Stimulated activated naive CD8-positive, alpha-beta T cell treated with anti-CD3 and anti-CD28 coated beads, Interleukin-15, amount 100 ng/mL, for 72 hours (primary cell): ENCODE results near the gene NFE2L3.
"Not testable (repeated sequence)": the region's sequence is repeated elsewhere in the genome, so short reads cannot be mapped to it uniquely, and the experiment has no call there.

Experiments
- ATAC-seq: fragments of 150-1000 bp; cut with Tn5 transposase; 2 replicates; pipeline ENCODE4 v1.10.0; 2021; ENCODE audit warnings: mild to moderate bottlenecking, moderate library complexity
- DNase-seq, 2 donors: peaks; one replicate each; pipeline ENCODE4 v3.0.0; 2021 to 2022
- H3K27ac Mint-ChIP-seq, 2 donors: one replicate each; pipeline ENCODE4 v1.8.0; 2022; ENCODE audit warnings: mild to moderate bottlenecking in 2 of 2, mixed read lengths in 2 of 2, moderate library complexity in 2 of 2
- H3K27me3 Mint-ChIP-seq: one replicate; pipeline ENCODE4 v1.8.0; 2022; ENCODE audit warnings: mixed read lengths
- H3K4me1 Mint-ChIP-seq: one replicate; pipeline ENCODE4 v1.8.0; 2022; ENCODE audit warnings: mild to moderate bottlenecking, mixed read lengths
- H3K4me3 Mint-ChIP-seq, 2 donors: one replicate each; pipeline ENCODE4 v1.8.0; 2022; ENCODE audit warnings: mild to moderate bottlenecking in 2 of 2, mixed read lengths in 2 of 2, moderate library complexity in 1 of 2
- H3K9me3 Mint-ChIP-seq, 2 donors: one replicate each; pipeline ENCODE4 v1.8.0; 2022; ENCODE audit warnings: mixed read lengths in 2 of 2

NFE2L3 gene

GRCh38 chr7:26155531-26156375 lies 3.8 kb downstream of the NFE2L3 start:
- Mint-ChIP-seq H3K9me3 (no peaks in the 10 kb centered on the region), H3K4me1 (peaks cover 84% of the 10 kb centered on the region), H3K4me3 (peak overlapping the region; percentile 90 to 98), H3K27ac (peak overlapping the region; percentile 48 to 84), H3K27me3 (no peaks in the 10 kb centered on the region)
- ATAC-seq (no peak), DNase-seq (no peak)

- peak overlapping the region; percentile 84 to 88 for H3K27ac Mint-ChIP-seq
- peaks cover 84% of the 10 kb centered on the region for H3K4me1 Mint-ChIP-seq
- no peaks in the 10 kb centered on the region for H3K9me3 Mint-ChIP-seq
- peak in 1 of 2 donors; percentile 71 for DNase-seq
- ATAC-seq: peak; percentile 58
- no peaks in the 10 kb centered on the region for H3K27me3 Mint-ChIP-seq
- H3K4me3 Mint-ChIP-seq: peak overlapping the region; percentile 90 to 98
Measured at GRCh38 chr7:26156451-26157420, 4.7 kb downstream of the NFE2L3 start.

GRCh38 chr7:26157520-26158105 lies 5.6 kb downstream of the NFE2L3 start:
- Mint-ChIP-seq H3K9me3 (no peaks in the 10 kb centered on the region), H3K4me3 (peak overlapping the region; percentile 32 to 90), H3K27me3 (no peaks in the 10 kb centered on the region), H3K4me1 (peaks cover 90% of the 10 kb centered on the region), H3K27ac (peak overlapping the region; percentile 53 to 88)
- no peak for DNase-seq
- ATAC-seq: no peak

- Mint-ChIP-seq H3K9me3 (no peaks in the 10 kb centered on the region), H3K4me3 (peak overlapping the region; percentile 0 to 56), H3K27ac (no peak overlapping the region), H3K4me1 (peaks cover 97% of the 10 kb centered on the region), H3K27me3 (no peaks in the 10 kb centered on the region)
- ATAC-seq (no peak), DNase-seq (no peak)
Measured at GRCh38 chr7:26159243-26159642, 7.2 kb downstream of the NFE2L3 start.

GRCh38 chr7:26160896-26161295 lies 8.9 kb downstream of the NFE2L3 start:
- no peak for DNase-seq
- peaks cover 88% of the 10 kb centered on the region for H3K4me1 Mint-ChIP-seq
- H3K27me3 Mint-ChIP-seq: no peaks in the 10 kb centered on the region
- no peaks in the 10 kb centered on the region for H3K9me3 Mint-ChIP-seq
- no peak for ATAC-seq
- H3K4me3 Mint-ChIP-seq: no peak overlapping the region
- H3K27ac Mint-ChIP-seq: peak overlapping the region in 1 of 2 donors; percentile 90

GRCh38 chr7:26162431-26162830 lies 10.4 kb downstream of the NFE2L3 start:
- H3K4me3 Mint-ChIP-seq: no peak overlapping the region
- H3K27ac Mint-ChIP-seq: no peak overlapping the region
- no peaks in the 10 kb centered on the region for H3K27me3 Mint-ChIP-seq
- H3K4me1 Mint-ChIP-seq: peaks cover 88% of the 10 kb centered on the region
- H3K9me3 Mint-ChIP-seq: no peaks in the 10 kb centered on the region
- no peak for ATAC-seq
- no peak for DNase-seq

- DNase-seq, H3K27me3 Mint-ChIP-seq, H3K9me3 Mint-ChIP-seq, ATAC-seq, H3K4me3 Mint-ChIP-seq, H3K27ac Mint-ChIP-seq: not testable (repeated sequence)
- peaks cover 77% of the 10 kb centered on the region for H3K4me1 Mint-ChIP-seq
Measured at GRCh38 chr7:26163804-26164203, 11.8 kb downstream of the NFE2L3 start.

- no peaks in the 10 kb centered on the region for H3K27me3 Mint-ChIP-seq
- DNase-seq (no peak), ATAC-seq (no peak)
- H3K4me1 Mint-ChIP-seq: peaks cover 54% of the 10 kb centered on the region
- peak overlapping the region; percentile 61 to 66 for H3K4me3 Mint-ChIP-seq
- H3K27ac Mint-ChIP-seq: peak overlapping the region in 1 of 2 donors; percentile 80
- no peaks in the 10 kb centered on the region for H3K9me3 Mint-ChIP-seq
Measured at GRCh38 chr7:26165950-26166683, 14.1 kb downstream of the NFE2L3 start.

GRCh38 chr7:26166684-26167266 lies 14.8 kb downstream of the NFE2L3 start:
- ATAC-seq: peak; percentile 95
- DNase-seq: peak in 1 of 2 donors; percentile 49
- Mint-ChIP-seq H3K9me3 (no peaks in the 10 kb centered on the region), H3K27me3 (no peaks in the 10 kb centered on the region), H3K4me3 (peak overlapping the region; percentile 61 to 66), H3K4me1 (peaks cover 48% of the 10 kb centered on the region), H3K27ac (peak overlapping the region in 1 of 2 donors; percentile 80)

GRCh38 chr7:26167303-26167934 lies 15.4 kb downstream of the NFE2L3 start:
- peak; percentile 87 for ATAC-seq
- H3K4me3 Mint-ChIP-seq: peak overlapping the region; percentile 61 to 66

GRCh38 chr7:26168458-26169023 lies 16.5 kb downstream of the NFE2L3 start:
- no peak for ATAC-seq
- Mint-ChIP-seq H3K27me3 (no peaks in the 10 kb centered on the region), H3K9me3 (no peaks in the 10 kb centered on the region), H3K27ac (no peak overlapping the region), H3K4me1 (peaks cover 32% of the 10 kb centered on the region), H3K4me3 (no peak overlapping the region)
- no peak for DNase-seq

More at GRCh38 chr7:26167303-26167934, 15.4 kb downstream of the NFE2L3 start:
- no peaks in the 10 kb centered on the region for H3K27me3 Mint-ChIP-seq
- peak overlapping the region in 1 of 2 donors; percentile 80 for H3K27ac Mint-ChIP-seq
- H3K4me1 Mint-ChIP-seq: peaks cover 41% of the 10 kb centered on the region
- H3K9me3 Mint-ChIP-seq: no peaks in the 10 kb centered on the region
- DNase-seq: no peak

- peaks cover 33% of the 10 kb centered on the region for H3K4me1 Mint-ChIP-seq
- H3K27me3 Mint-ChIP-seq: no peaks in the 10 kb centered on the region
- no peak overlapping the region for H3K4me3 Mint-ChIP-seq
- no peaks in the 10 kb centered on the region for H3K9me3 Mint-ChIP-seq
- ATAC-seq (no peak), DNase-seq (no peak)
- no peak overlapping the region for H3K27ac Mint-ChIP-seq
Measured at GRCh38 chr7:26169271-26169670, 17.3 kb downstream of the NFE2L3 start.

- no peak overlapping the region for H3K4me3 Mint-ChIP-seq
- H3K4me1 Mint-ChIP-seq: peaks cover 31% of the 10 kb centered on the region
- ATAC-seq (no peak), DNase-seq (no peak)
- no peaks in the 10 kb centered on the region for H3K27me3 Mint-ChIP-seq
- H3K27ac Mint-ChIP-seq: no peak overlapping the region
- no peaks in the 10 kb centered on the region for H3K9me3 Mint-ChIP-seq
Measured at GRCh38 chr7:26170663-26171062, 18.7 kb downstream of the NFE2L3 start.

GRCh38 chr7:26171601-26172000 lies 19.6 kb downstream of the NFE2L3 start:
- no peak for DNase-seq
- Mint-ChIP-seq H3K9me3 (no peaks in the 10 kb centered on the region), H3K4me3 (no peak overlapping the region), H3K27me3 (no peaks in the 10 kb centered on the region), H3K27ac (no peak overlapping the region), H3K4me1 (peaks cover 22% of the 10 kb centered on the region)
- ATAC-seq: no peak
